GM21423 (cell line): Measurements from ENCODE around the gene NPFFR1.
"Not testable (repeated sequence)": the region's sequence is repeated elsewhere in the genome, so short reads cannot be mapped to it uniquely, and the experiment has no call there.

Experiments used
- ATAC-seq: cut with Tn5 transposase; IDR thresholded peaks from one replicate; pipeline ENCODE4 v1.9.1; 2021; ENCODE audit warnings: mild to moderate bottlenecking, moderate library complexity; ENCODE audit not compliant: unreplicated experiment

Gene NPFFR1

DNA sequence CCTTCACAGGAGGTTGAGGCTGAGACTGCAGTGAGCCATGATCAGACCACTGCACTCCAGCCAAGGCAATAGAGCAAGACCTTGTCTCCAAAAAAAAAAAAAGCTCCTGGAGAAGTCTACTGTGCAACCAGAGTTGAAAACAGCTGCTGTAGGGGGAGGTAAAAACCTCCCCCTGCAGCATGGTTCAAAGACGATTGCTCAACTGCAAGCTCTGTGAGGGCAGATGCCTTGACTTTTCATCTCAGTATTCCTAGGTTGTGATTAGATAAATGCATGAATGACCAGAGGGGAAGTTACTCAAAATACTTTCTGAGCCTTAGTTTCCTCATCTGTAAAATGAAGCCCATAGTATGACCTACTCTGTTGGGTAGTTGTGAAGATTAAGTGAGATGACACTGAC lies 25.6 kb downstream of the NPFFR1 start:
- no peak for ATAC-seq

DNA sequence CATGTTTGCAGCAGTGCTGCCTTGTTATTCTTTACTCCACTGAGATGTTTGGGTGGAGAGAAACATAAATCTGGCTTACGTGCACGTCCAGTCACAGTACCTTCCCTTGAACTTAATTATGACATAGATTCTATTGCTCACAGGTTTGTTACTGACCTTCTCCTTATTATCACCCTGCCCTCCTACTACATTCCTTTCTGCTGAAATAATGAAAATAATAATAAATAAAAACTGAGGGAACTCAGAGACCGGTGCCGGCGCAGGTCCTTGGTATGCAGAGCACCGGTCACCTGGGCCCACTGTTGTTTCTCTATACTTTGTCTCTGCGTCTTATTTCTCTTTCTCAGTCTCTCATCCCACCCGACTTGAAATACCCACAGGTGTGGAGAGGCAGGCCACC lies 26.0 kb downstream of the NPFFR1 start:
- ATAC-seq, result not testable (repeated sequence)

DNA sequence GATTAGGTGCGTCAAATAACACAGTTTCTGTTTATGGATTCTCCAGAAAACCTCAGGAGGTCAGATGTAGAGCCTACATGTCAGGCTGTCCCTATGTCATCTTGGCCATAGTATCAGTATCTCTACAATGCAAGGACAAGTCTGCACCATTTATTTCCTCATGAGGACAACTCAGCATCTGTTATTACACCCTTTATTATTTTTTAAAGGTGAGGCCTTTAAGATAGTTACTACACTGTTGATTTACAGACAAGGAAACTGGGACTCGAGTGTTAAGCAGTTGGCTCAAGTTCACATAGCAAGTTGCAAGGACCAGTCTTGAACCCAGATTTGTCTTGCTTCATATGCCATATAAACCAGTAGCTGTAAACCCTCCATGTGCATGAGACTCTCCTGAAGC lies 27.3 kb downstream of the NPFFR1 start:
- no peak for ATAC-seq

DNA sequence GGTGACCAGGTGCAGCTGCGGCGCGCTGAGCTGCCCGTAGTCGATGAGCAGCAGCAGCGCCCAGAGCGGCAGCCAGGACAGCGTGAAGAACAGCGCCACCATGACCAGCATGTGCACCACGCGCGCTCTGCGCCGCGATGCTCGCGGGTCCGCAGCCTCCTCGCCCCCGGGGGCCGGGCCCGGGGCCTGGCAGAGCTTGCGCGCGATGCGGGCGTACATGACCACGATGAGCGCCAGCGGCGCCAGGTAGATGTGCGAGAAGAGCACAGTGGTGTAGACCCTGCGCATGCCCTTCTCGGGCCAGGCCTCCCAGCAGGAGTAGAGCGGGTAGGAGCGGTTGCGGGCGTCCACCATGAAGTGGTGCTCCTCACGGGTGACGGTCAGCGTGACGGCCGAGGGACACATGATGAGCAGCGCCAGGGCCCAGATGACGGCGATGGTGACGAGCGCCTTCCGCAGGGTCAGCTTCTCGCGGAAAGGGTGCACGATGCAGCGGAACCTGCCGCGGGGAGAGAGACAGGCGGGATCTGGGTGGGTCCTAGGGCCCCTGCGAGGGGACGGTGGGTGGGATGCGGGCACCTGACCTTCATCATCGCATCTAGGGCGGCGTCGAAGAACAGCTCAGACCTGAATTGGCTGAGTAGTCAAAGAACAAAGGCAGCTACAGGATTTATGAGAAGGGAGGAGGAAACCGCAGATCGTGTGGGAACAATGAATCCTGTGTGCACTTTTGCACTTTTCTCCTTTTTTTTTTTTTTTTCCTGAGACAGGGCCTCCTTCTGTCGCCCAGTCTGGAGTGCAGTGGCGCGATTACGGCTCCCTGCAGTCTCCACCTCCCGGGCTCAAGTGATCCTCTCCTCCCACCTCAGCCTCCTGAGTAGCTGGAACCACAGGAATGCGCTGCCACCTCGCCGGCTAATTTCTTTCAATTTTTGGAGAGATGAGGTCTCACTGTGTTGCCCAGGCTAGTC lies 28.2 kb downstream of the NPFFR1 start:
- ATAC-seq, result no peak

DNA sequence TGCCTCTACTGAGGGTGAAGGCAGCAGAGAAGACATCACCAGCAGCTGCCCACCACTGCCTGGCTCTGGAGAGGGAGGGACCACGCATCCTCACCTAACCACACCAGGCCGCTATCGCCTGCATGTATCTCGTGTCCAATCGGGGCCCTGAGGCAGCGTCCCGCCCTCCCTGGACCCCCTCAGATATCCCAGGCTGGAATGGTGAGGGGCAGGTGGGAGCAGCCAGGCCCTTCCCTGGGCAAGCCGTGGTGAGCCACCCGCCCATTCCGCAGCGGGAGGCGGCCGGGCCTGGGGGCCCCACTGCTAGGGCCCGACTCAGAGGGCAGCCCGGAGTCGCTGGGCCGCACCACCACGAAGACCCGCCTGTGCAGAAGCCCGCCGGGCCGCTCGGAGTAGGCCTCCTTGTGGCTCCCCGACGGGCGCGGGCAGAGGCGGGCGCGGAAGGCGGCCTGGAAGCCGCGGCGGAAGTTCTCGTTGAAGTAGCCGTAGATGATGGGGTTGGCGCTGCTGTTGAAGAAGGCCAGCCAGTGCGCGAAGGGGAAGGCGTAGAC lies 29.0 kb downstream of the NPFFR1 start:
- no peak for ATAC-seq

DNA sequence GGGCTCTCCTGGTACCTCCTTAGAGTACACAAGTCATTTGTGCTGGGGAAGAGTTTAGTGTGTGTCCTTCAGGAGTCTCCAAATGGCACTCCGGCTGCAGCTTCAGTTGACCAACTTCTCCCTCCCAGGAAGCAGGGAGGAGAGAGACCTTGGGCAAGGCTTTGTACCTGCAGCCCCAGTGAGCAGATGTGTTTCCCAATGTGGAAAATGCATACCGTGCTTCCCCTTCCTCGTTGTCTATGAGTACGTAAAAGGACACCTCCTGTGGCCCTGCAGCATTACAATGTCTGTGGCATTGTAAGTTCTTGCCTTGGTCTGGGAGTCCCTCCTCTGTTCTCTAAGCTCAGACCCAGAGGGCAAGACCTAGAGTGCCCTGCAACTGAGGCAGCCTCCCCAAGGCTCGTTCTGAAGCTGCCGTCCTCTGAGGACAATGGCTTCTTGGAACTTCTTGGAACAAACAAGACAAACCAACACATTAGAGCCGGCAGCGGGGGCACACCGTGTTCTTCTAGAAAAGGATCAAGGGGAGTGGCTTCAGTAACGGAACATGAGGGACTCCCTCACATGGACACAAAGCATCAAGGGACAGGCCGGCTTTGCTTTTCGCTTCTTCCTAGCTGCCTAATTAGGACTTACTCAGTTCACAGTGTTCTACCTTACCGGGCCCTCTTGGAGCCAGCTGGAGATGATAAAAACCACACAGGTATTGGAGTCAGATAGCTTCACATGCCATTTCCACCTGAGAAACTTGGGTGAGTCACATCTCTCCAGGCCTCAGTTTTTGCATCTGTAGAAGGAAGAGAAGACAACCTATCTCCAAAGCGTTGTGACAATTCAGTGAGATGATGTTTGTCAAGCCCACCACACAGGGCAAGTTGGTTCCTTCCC lies 29.7 kb downstream of the NPFFR1 start:
- ATAC-seq, result no peak

DNA sequence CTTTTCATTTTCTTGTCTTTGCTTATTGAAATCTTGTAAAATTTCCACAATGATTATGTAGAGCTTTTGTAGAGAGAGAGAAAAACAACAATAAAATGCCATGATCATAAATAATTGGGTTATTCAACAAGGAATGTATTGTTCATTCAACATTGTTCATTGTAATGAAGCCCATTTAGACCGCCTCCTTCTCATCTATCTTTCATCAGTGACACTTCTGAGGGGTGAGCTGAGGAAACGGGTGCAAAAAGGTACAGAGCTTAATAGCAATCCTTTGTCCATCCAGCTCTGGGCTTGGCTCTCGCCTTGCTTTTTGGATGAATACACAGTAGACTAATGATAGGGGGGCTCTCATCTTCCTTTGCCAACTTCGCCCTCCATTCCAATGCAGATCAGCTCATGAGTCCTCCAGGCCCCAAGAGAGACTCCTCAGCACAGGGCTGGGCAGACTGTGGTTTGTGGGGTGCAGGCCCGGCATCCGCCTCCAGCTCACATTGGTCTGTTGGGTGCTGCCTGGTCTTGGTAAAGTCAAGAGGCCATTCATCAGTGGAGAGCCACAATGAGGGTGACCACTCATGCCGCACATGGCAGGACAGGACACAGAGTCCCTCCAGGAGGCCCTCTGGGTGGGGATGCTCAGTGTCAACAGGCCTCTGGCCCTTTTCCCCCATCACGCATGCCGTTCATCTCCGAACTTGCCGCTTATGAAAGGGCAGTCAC lies 32.7 kb downstream of the NPFFR1 start:
- ATAC-seq, result no peak

DNA sequence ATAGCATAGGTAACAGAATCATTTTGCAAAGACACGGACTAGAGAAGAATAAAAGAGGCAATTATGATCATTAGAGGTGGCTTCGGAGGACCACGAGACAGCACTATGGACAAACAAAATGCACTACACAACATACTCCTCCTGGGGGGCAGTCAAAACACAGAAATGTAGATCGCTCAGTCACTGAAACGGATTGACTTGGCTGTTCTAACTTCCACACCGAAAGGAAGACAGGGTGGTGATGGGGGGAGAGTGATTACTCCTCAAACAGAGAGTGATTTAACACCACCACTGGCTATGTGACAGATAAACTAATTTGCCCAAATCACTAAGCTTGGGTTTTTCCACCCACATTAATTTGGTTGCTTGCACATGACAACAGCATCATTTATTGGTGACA lies 36.4 kb downstream of the NPFFR1 start:
- ATAC-seq, result no peak

DNA sequence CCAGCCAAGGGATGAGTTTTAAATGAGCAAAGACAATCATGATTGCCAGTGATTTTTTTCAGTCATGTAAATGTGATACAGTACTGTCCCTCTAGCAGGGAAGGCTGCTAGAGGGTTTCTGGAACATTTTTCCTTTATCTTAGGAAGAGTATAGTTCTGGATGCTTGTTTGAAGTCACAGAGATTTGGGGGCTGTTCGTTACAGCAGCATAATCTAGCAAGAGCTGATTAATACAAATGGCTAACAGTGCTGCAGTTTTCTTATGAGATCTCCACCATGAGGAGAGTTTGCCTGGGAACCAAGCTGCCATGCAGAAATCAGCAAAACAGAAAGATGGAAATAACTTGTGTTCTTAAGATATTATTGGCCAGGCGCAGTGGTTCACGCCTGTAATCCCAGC lies 42.7 kb downstream of the NPFFR1 start:
- no peak for ATAC-seq

DNA sequence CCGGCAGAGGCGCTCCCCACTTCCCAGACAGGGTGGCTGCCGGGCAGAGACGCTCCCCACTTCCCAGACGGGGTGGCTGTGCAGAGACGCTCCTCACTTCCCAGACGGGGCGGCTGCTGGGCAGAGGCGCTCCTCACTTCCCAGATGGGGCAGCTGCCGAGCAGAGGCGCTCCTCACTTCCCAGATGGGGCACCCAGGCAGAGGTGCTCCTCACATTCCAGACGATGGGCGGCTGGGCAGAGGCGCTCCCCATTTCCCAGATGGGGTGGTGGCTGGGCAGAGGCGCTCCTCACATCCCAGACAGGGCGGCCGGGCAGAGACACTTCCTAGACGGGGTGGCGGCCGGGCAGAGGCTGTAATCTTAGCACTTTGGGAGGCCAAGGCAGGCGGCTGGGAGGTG lies 43.8 kb downstream of the NPFFR1 start:
- not testable (repeated sequence) for ATAC-seq

DNA sequence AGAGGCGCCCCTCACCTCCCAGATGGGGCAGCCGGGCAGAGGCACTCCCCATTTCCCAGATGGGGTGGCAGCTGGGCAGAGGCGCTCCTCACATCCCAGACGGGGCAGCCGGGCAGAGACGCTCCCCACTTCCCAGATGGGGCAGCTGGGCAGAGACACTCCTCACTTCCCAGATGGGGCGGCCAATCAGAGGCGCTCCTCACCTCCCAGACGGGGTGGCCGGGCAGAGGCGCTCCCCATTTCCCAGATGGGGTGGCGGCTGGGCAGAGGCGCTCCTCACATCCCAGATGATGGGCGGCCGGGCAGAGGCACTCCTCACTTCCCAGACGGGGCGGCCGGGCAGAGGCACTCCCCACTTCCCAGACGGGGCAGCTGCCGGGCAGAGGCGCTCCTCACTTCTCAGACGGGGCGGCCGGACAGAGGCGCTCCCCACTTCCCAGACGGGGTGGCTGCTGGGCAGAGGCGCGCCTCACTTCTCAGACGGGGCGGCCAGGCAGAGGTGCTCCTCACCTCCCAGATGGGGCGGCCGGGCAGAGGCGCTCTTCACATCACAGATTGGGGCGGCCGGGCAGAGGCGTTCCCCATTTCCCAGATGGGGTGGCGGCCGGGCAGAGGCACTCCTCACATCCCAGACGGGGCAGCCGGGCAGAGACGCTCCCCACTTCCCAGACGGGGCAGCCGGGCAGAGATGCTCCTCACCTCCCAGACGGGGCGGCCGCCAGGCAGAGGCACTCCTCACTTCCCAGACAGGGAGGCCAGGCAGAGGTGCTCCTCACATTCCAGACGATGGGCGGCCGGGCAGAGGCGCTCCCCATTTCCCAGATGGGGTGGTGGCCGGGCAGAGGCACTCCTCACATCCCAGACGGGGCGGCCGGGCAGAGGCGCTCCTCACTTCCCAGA lies 44.5 kb downstream of the NPFFR1 start:
- ATAC-seq, result not testable (repeated sequence)

DNA sequence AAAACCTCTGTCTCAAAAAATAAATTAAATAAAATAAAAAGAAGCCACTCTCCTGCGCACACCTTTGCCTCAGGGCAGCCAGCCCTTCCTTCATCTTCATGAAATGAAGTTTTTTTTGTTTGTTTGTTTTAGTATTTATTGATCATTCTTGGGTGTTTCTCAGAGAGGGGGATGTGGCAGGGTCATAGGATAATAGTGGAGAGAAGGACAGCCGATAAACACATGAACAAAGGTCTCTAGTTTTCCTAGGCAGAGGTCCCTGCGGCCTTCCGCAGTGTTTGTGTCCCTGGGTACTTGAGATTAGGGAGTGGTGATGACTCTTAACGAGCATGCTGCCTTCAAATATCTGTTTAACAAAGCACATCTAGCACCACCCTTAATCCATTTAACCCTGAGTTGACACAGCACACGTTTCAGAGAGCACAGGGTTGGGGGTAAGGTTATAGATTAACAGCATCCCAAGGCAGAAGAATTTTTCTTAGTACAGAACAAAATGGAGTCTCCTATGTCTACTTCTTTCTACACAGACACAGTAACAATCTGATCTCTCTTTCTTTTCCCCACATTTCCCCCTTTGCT lies 45.8 kb downstream of the NPFFR1 start:
- ATAC-seq, result not testable (repeated sequence)

DNA sequence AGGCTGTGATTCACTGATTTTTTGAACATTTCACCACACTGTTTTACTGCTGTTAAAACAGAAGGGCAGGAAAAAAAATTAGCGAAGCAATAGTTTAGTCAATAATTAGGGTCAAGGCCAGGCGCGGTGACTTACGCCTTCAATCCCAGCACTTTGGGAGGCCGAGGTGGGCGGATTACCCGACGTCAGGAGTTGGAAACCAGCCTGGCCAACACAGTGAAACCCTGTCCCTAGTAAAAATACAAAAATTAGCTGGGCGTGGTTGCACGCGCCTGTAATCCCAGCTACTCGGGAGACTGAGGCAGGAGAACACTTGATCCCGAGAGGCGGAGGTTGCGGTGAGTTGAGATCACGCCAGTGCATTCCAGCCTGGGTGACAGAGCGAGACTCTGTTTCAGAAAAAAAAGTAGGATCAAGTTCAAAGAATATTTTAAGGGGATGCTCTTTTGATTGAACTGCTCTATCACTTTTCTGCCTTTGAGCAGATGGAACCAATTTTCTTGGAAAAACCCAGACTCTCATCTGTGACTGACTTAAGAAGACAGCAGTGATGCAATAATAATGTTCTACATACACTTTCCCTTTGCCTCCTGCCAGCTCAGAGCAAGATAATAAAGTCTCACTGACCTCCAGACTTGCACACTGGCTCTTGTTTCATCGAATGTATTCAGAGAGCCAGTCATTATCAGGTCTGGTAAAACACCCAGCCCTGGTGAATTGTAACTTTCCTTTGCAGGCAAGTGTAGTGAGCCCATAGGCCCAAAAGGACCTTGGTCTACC lies 48.9 kb downstream of the NPFFR1 start:
- ATAC-seq, result no peak

DNA sequence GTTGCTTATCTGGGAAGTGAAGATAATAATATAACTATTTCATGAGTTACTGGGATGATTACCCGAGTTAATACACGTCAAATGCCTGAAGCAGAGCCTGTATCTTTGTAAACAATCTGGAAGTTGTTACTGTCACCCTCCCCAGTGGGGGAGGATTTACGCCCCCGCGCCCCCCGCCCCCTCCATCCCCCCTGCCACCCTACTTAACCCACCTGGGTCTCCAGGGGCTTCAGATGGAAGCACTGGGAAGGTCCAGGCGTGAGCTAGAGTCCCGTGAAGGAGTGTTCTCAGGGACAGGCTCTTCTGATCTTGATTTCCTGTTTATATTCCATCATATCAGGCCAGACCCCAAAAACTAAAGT lies 49.9 kb downstream of the NPFFR1 start:
- no peak for ATAC-seq

DNA sequence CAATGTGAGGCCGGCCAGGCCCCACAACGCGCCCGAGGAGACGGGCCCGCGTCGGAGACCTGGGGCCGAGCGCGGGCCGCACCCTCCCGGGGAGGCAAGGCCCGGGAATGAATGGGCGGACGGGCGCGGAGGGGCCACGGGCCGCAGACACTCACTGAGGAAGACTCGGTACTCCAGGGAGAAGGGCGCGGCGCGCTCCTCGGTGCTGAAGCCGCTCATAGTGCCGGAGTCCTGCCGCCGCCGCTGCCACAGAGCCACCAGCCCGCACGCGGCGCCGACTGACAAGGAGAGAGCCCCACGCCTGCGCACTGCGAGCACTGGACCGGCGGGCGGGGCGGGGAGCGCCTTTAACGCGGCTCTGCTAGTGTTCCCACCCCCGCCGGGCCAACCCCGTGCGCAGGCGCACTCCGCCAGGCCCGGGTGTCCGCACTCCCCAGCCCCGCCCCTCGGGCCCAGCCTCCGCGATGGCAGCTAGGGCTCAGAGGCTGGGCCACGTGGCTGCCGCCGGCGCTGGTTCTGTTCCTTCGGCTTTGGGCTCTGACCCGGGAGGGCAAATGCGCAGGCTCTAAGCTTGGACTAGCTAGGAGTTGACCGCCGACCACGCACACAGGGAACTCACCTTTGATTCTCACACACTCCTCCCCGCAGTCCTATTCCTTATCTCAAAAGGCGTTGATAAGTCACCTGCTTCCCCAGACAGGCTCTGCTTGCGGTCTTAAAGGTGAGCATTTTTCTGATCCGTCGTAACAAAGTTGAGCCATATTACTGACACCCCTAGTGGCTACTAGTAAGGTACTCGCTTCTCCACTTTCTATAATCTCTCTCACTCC lies 50.5 kb downstream of the NPFFR1 start, which contains the start of gene PPA1:
Gene PPA1, minus strand, starts transcription at position 321 of the 830 bp plus-strand sequence. Its CDS starts 102 bp downstream, at position 219.
- peak; percentile 83 for ATAC-seq

DNA sequence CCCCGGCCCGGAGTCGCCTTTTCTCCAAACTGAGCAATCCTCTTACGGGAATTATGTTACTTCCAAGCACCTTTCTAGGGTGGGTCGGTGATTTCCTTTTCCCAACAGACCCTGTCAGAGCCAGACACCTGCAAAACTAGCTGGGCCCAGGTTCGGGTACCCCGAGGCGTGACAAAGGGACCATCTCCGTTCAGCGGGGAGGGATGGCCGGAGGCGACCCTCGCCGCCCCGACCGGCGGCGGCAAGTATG lies 51.0 kb downstream of the NPFFR1 start:
- no peak for ATAC-seq

DNA sequence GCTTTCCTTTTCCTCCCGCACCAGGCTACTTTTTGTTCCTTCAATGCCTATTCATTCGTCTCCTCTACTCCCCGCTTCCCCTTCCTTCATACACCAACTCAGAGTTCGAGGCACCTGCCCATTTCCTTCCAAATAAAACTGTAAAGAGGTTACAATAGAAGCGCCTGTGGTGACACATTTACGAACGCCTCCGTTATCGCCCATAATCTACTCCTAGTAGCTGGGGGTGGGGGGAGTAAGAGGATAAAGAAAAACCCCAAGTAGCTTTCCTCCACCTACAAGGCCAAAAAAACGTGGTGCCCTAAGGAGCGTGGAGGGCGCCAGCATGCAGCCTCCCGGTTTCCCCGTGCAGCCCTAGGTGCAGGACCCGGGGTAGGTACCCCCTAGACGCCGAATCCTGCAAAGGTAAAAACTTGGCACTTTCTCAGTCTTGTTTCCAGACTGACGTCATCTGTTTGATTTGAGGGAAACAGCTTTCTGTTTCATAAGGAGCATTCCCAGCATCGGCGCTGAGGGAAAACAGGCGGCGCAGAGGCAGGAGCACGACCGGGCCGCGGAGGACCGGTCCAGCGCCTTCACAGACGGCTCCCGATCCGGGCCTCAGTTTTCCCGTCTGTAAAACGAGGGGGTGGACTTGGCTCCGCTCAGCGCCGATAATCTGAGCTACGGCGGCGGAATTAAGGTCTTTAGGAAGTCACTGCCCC lies 51.5 kb downstream of the NPFFR1 start:
- ATAC-seq, result no peak
